ENCODE results near the gene PDIA2.
"Not testable (repeated sequence)": the region's sequence is repeated elsewhere in the genome, so short reads cannot be mapped to it uniquely, and the experiment has no call there.

PDIA2 gene

DNA sequence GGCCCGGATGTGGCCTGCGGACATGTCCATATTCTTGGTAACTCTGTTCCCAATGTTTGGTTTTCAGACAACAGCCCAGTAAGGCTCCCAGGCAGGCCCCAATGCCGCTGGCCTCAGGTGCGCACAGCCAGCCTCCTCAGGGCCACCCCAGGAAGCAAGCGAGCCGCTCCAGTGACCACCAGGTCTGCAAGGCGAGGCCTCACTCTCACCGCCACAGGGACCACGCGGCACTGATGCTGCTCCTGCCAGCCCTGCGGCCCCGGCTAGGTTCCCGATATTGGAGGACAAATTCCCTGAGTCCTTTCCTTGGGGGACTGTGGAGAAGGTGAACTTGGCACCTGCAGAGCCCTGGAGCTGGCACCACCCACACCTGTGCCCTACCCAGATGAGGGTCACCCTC is 19.0 kb downstream of the PDIA2 start:
- no peak for DNase-seq

DNA sequence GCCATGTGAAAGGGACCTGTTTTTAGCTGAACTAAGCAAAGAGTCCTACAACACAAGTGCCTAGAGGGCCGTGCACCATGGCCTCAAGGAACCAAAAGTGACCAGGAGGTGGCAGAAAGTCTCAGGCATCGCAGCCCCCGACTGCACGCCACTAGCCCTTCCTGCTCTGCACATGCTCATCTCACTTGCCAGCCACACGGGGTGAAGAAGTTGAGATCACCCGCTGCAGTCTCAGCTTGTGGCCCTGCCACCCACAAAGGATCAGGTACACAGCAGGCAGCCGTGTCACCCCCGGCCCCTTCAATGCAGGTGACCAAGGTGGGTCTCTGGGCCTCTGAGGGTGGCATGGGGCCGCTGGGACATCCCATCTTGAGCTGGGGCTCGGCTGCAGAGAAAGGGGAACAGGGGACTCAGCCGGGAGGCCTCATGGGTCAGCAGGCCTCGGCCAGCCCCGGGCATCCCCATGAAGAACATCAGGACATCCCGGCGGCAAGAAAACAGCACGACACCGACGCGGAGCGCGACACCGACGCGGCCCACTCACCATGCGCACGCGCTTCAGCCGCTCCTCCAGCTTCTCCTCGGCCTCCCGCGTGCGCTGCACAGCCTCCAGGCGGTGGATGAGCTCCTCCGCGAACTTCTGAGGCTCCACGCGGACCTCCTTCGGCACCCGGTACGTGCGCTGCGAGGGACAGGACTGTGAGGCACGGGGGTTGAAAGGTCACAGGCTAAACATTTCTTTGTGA is 21.0 kb downstream of the PDIA2 start:
- DNase-seq = no peak

- no peak for DNase-seq
Observed at GRCh38 chr16:305916-306626, 23.1 kb downstream of the PDIA2 start.

GRCh38 chr16:306911-307370 is 24.0 kb downstream of the PDIA2 start:
- DNase-seq = no peak

- no peak for DNase-seq
Observed at GRCh38 chr16:307691-308312, 24.8 kb downstream of the PDIA2 start.

DNA sequence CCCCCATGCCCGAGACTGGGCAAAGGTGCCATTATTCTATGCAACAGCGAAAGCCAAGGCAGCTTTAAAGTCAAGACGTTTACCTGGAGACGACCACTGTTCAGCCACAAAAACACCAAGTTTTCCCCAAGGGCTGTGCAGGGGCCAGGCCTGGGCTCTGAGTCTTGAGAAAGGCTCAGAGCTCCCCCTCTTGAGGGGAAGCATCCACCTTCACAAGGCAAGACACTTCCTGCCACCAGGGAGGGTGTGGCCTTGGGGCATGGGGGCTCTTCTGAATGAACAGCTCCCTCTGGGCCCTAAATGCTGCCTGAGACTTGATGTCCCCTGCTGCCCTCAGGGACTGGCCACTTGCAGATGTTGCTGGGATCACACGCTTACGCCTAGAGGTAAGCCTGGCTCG is 26.5 kb downstream of the PDIA2 start:
- no peak for DNase-seq

DNA sequence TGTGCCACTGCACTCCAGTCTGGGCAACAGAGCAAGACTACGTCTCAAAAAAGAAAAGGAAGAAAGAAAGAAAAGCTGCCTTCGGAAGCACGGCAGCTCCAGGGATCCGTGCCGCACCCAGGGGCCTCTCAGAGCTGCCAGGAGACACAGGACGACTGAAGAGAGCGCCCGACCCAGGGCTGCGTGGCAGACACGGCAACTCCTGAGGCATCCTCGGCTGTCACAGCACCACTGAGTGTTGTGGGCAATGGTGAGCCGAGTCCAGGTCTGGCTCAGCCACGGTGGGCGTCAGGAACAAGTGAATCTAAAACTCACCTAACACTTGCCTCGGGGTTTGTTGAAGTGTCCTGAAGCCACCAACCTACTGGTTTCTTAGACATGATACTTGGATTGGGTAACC is 28.8 kb downstream of the PDIA2 start:
- no peak for DNase-seq

DNA sequence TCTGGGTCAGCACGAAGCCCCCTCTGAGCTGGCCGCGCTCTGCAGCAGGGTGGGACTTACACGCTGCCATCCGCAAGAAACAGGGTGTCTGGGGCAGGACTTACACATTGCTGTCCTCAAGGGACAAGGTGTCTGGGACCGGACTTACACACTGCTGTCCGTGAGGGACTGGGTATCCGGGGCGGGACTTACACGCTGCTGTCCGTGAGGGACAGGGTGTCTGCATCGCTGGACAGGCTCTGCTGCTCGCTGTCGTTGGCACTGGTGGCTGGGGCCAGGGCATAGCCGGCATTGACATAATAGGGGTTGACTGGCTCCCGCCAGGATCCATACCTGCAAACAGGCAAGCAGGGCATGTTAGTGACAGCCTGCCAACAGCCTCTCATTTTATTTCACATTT is 31.4 kb downstream of the PDIA2 start:
- no peak for DNase-seq

GRCh38 chr16:314795-315299 is 31.9 kb downstream of the PDIA2 start:
- DNase-seq = no peak

- DNase-seq = no peak
Observed at GRCh38 chr16:316741-317464, 33.9 kb downstream of the PDIA2 start.

DNA sequence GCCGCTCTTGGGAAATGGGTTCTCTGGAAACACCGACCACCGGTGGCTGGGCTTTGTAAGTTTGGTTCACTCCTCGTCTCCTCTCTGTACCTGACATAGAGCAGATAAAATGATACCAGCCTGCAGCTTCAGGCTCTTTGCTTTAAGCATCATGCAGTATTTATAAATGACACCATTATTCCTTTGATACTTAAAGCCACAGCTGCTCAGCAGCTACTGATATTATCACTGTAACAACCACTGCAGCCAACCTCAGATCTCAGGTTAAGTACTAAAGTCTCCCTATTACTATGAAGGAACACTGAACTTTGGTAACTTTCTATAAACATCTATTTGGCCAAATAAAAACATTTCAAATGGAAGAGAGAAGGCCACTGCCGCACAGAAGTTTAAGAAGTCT is 34.6 kb downstream of the PDIA2 start:
- no peak for DNase-seq

DNA sequence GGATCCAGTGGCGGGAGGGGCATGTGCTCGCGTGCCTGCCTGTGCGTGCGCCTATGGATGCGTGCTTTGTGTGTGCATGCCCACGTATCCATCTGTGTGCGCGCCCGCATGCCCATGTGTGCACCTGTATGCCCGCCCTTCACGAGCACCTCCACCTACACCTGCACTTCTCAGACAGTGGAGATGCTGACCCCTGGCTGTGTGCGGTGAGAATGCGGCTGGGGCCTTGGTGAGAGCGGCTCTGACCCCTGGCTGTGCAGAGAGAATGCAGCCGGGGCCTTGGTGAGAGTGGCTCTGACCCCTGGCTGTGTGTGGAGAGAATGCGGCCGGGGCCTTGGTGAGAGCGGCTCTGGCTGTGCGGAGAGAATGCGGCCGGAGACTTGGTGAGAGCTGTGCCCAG is 35.7 kb downstream of the PDIA2 start:
- no peak for DNase-seq

GRCh38 chr16:320206-320605 is 37.2 kb downstream of the PDIA2 start:
- no peak for DNase-seq

- DNase-seq = no peak
Observed at GRCh38 chr16:321532-321931, 38.6 kb downstream of the PDIA2 start.

- DNase-seq = no peak
Observed at GRCh38 chr16:322476-323143, 39.6 kb downstream of the PDIA2 start.

- DNase-seq = no peak
Observed at GRCh38 chr16:324201-324450, 41.2 kb downstream of the PDIA2 start.

DNA sequence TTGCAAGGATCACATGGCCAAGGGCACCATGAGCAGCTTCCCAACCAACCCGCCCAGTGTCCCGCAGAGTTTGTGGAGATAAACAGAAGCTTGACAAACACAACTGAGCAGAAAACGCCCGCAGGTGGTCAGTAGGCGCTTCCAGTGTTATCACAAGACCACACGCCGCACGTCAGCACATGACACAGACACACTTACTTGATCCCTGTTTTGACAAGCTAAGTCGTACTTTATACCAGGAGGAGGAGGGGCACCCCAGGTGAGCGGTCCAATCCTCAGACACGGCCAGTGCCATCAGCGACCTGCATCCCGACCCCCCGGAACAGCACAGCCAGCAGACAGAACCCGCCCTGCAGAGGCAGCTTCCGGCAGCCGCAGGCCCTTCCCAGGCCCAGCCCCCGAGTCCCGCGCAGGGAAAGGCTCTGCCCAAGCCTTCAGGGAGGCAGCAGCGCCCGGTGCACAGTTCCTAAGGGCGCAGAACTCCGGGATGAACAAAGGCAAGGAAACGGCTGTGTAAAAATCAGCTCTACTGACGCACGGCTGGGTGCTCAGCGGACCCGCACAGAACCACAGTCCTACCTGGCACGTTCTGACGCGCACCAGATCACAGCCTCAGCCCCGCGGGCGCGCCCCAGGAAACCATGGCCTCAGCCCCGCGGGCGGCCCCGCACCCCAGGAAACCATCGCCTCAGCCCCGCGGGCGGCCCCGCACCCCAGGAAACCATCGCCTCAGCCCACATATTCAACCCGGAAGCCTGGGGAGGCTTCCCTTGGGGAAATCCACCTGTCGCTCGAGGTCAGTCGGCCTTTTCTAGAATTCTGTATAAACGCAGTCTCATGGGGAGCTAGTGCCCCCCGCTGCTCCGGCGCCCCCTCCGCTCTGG is 41.7 kb downstream of the PDIA2 start:
- no peak for DNase-seq

DNA sequence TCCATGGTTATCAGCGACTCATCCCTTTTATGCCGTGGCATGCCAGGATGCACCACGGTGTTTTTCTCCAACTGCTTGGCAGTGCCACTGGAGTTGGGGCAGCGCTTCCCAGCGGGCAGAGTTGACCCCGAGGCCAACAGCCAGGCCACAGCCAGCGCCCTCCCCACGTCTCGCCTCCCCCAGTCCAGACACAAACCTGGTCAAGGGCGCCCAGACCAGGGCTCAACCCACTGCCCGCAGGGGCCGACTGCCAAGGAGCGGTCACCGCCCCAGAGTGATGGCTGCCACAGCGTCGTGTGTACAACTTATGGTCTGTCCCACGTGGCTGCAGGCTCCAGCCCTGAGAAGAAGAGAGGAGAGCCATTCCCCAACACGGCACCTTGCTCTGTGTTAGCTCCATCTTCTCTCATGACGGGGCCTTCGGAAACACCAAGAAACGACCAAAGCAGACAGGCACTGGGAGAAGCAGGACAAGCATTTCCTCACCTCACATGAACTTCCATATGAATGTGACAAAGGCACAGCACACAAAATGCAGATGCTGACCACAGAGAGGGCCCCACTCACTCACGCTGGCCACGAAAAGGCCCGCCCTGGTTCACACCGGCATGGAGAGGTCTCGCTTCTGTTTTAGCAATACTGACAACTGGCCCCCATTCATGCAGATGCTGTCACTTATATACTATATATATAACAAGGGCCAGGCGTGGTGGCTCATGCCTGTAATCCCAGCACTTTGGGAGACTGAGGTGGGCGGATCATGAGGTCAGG is 42.6 kb downstream of the PDIA2 start:
- DNase-seq = no peak

DNA sequence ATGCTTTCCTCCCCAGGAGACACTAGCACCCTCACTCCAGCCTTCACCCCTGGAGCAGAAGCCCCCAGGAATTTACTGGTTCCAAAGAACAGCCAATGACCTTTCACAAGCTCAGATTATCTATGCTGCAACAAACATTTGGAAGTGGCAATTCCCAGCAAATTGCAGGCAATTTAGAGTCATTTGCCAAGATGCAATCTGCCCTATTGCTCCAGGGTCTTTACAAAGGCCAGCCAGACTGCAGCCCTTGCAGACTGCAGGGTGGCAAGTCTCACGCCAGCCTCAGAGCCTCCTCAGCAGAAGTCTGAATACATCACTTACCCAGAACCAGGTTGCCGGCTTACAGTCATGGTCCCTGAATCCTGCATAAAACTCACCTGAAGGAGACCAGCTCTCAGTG is 47.8 kb downstream of the PDIA2 start:
- peak; percentile 45 for DNase-seq

DNA sequence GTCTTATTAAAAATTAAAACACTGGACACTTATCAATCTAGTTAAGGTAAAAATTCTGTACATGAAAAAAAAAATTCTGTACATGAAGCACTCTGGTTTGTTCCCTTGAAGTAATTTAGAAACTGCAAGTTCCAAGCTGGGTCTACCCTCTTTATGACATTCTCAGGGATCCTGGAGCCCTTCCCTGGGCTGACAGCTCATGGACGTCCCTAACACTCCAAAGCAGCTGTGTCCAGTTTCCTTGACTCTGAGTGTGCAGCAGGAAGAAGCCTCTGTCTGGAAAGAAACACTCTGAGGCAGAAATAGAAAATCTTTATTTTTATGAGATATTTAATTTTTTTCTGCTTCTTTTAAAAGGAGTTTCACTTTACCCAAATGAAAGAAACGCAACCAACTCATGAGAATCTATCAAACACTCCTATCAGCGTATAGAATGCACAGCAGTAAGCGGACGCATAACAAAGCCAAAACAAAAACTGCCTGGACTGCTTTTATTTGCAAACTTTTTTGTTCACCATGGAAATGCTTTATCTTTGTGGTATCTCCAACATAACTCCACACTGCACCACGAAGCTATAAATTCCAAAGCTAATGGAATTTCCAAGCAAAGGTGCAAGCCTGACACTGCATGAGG is 48.3 kb downstream of the PDIA2 start:
- DNase-seq = not testable (repeated sequence)

Measured in NCI-H2227 treated with DMSO at 0.1 percent for 48 hours (cell line).